ENCODE results near the gene GRM5. TPM values are rescaled to one million over a fixed set of nuclear protein-coding genes. Genes with fewer than 3 reads are reported as not detected.

GRM5 gene
- total RNA-seq, 1 donor from 2014 or later: 0.26 TPM

DNA sequence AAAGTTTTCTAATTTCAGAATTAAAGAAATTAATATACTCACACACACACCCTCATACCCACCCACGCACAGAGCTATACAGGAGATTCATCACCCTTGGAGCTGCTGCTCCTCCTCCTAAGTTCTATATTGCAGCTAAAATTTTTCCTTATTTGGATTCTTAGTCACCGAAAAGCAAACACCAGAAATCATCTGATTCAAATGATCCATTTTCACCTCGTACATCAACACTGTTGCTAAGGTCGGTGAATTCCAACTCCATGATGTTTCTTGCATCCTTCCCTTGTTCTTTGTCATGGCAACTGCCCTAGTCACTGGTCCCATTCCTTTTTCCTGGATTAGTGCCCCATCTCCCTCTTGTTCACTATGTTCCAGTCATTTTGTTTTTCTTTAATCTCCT is 286.2 kb downstream of the GRM5 start:
- H3K36me3 Mint-ChIP-seq (ENCODE audit: insufficient read depth): peaks cover 1% of the 10 kb centered on the region
- H3K9me3 Mint-ChIP-seq (ENCODE audit: low read depth): no peaks in the 10 kb centered on the region
- no peak for DNase-seq (ENCODE audit: low spot score, unreplicated experiment)
- TF ChIP-seq CTCF (IDR thresholded peaks at IDR 0.05; ENCODE audit: unreplicated experiment): no peak
- no peak overlapping the region for H3K4me3 Mint-ChIP-seq (ENCODE audit: low read depth)
- H3K27me3 Mint-ChIP-seq: no peaks in the 10 kb centered on the region
- H3K27ac Mint-ChIP-seq: no peak overlapping the region
- H3K4me1 Mint-ChIP-seq (ENCODE audit: low read depth): no peaks in the 10 kb centered on the region

DNA sequence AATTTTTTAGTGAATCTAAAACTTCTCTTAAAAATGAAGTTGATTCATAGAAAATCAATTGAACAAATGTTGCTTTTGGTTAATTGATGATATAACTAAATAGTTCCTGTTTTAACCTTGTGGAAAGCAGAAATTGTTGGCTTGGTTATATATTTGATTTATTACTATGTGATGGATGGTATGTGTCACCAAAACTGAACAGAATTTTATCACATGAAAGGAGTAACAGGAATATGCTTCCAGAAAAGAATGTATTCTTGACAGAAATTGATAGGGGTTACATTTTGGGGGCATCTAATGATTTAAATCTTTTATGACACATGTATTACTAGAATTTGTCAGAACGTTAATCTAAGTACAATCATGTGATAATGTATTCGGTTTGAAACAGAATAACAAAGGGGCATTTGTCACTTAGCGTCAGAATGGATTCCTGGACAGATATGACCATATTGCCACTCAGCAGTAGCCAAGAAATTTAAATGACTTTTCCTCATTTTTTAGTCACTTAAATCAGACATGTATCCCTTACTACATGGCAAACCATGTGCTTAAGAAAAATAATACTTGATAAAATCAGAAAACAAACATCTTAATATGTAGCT is 295.2 kb downstream of the GRM5 start:
- no peaks in the 10 kb centered on the region for H3K27me3 Mint-ChIP-seq
- H3K36me3 Mint-ChIP-seq (ENCODE audit: insufficient read depth): no peaks in the 10 kb centered on the region
- no peaks in the 10 kb centered on the region for H3K9me3 Mint-ChIP-seq (ENCODE audit: low read depth)
- H3K27ac Mint-ChIP-seq: no peak overlapping the region
- no peak for DNase-seq (ENCODE audit: low spot score, unreplicated experiment)
- no peaks in the 10 kb centered on the region for H3K4me1 Mint-ChIP-seq (ENCODE audit: low read depth)
- no peak overlapping the region for H3K4me3 Mint-ChIP-seq (ENCODE audit: low read depth)
- TF ChIP-seq CTCF (IDR thresholded peaks at IDR 0.05; ENCODE audit: unreplicated experiment): no peak

- Mint-ChIP-seq H3K4me1 (ENCODE audit: low read depth) (peaks cover 1% of the 10 kb centered on the region), H3K27me3 (no peaks in the 10 kb centered on the region), H3K9me3 (ENCODE audit: low read depth) (no peaks in the 10 kb centered on the region), H3K36me3 (ENCODE audit: insufficient read depth) (no peaks in the 10 kb centered on the region), H3K4me3 (ENCODE audit: low read depth) (no peak overlapping the region), H3K27ac (no peak overlapping the region)
- TF ChIP-seq CTCF (IDR thresholded peaks at IDR 0.05; ENCODE audit: unreplicated experiment): no peak
- no peak for DNase-seq (ENCODE audit: low spot score, unreplicated experiment)
Measured at GRCh38 chr11:88744140-88744539, 321.6 kb downstream of the GRM5 start.

DNA sequence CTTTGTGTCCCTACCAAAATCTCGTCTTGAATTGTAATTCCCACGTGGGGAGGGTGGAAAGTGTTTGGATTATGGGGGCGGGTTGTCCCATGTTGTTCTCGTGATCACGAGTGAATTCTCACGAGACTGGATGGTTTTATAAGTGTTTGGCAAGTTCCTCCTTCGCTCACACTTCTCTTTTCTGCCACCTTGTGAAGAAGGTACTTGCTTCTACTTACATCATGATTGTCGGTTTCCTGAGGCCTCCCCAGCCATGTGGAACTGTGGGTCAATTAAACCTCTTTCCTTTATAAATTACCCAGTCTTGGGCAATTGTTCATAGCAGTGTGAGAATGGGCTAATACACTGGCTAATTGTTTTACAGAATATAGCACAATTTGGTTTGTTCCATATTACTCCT is 326.3 kb downstream of the GRM5 start:
- H3K9me3 Mint-ChIP-seq (ENCODE audit: low read depth): no peaks in the 10 kb centered on the region
- no peaks in the 10 kb centered on the region for H3K27me3 Mint-ChIP-seq
- no peak overlapping the region for H3K4me3 Mint-ChIP-seq (ENCODE audit: low read depth)
- H3K36me3 Mint-ChIP-seq (ENCODE audit: insufficient read depth): no peaks in the 10 kb centered on the region
- no peak for TF ChIP-seq CTCF (IDR thresholded peaks at IDR 0.05; ENCODE audit: unreplicated experiment)
- no peaks in the 10 kb centered on the region for H3K4me1 Mint-ChIP-seq (ENCODE audit: low read depth)
- DNase-seq (ENCODE audit: low spot score, unreplicated experiment): no peak
- H3K27ac Mint-ChIP-seq: no peak overlapping the region

- no peak for TF ChIP-seq CTCF (IDR thresholded peaks at IDR 0.05; ENCODE audit: unreplicated experiment)
- H3K4me1 Mint-ChIP-seq (ENCODE audit: low read depth): no peaks in the 10 kb centered on the region
- no peak overlapping the region for H3K27ac Mint-ChIP-seq
- no peak overlapping the region for H3K4me3 Mint-ChIP-seq (ENCODE audit: low read depth)
- no peaks in the 10 kb centered on the region for H3K36me3 Mint-ChIP-seq (ENCODE audit: insufficient read depth)
- H3K27me3 Mint-ChIP-seq: no peaks in the 10 kb centered on the region
- no peak for DNase-seq (ENCODE audit: low spot score, unreplicated experiment)
- H3K9me3 Mint-ChIP-seq (ENCODE audit: low read depth): no peaks in the 10 kb centered on the region
Measured at GRCh38 chr11:88709567-88709966, 356.2 kb downstream of the GRM5 start.

Measured in progenitor cell of endocrine pancreas (in vitro differentiated cells).